HG02970 (cell line): ENCODE data around the gene SORCS2.

Source experiments
- ATAC-seq: cut with Tn5 transposase; IDR thresholded peaks from one replicate; pipeline ENCODE4 v1.9.1; 2021; ENCODE audit warnings: mild to moderate bottlenecking, moderate library complexity, moderate number of reproducible peaks; ENCODE audit not compliant: unreplicated experiment, low FRiP score

SORCS2 gene

GRCh38 chr4:7475207-7475606 is 282.9 kb downstream of the SORCS2 start:
- ATAC-seq, result no peak

DNA sequence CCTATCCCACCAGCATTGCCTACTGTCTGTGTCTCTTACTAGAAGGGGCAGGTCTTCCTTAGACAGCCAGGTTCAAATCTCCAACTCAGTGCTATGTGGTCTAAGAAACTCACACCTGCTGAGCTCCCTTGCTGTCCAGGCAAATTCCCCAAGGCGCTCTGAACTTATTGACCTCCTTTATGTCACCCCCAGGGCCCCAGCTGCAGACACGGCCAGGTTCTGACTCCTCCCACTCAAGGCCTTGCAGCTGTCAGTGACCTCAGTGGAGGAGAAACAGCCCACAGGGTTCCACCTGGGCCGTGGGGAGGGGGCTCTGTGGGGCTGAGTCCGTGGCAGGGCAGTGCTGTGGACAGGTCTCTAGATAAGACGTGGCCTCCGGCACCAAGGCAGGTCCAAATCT is 284.5 kb downstream of the SORCS2 start:
- ATAC-seq, result no peak

DNA sequence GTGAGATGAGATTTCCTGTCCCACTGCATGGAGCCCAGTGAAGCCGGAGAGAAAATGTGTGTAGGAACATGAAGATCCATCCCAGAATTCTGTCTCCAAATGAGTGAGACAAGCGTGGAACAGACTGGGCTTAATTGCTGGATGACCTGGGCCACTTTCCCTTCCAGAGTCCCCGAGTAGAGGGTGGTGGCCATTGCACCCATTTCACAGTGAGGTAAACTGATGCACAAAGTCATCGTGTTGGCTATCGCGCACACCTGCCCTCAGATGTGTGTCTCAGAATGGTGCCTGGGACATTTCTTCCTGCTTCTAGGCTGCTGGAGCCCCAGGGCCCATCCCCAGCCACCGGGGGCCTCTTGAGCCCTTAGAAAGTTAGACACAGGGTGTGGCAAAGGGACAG is 285.4 kb downstream of the SORCS2 start:
- no peak for ATAC-seq

DNA sequence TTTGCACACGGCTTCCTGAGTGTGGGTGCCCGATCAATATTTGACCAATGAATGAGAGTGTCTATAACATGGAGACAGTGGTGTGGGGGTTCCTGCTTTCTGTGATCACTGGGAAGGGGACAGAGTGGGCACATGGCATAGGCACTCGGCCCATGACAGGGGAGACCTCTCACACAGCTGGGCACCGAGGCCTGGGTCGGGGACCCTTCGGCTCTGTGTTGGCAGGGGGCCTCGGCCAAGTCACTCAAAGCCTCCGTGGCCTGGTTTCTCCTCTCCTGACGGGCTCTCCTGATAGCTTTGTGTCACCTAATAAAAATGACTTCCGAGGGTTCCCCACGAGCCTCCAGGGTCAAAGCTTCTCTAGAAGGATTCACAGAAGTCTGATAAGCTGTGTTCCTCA is 286.3 kb downstream of the SORCS2 start:
- ATAC-seq, result no peak

DNA sequence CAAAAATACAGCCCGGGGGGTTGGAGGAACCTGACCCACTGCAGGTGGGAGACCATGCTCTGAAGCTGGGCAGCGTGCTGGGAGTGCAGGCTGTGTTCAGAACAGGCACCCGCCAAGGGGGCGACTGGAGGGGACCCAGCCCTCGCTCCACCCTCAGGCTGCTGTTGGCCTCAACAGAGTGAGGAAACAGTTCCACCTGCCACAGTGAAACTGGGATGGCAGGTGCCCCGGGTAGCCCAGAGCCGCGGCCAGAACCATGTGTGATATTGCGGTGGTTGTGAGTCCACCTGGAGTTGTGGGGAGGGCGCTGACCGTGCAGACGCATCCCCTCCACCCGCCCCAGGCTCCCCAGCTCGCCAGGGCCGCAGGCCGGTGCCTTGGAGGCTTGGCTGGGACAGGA is 288.1 kb downstream of the SORCS2 start:
- no peak for ATAC-seq

- no peak for ATAC-seq
Observed at GRCh38 chr4:7481227-7481626, 288.9 kb downstream of the SORCS2 start.

GRCh38 chr4:7485096-7485495 is 292.8 kb downstream of the SORCS2 start:
- ATAC-seq, result no peak

- ATAC-seq, result no peak
Observed at GRCh38 chr4:7486101-7486500, 293.8 kb downstream of the SORCS2 start.

DNA sequence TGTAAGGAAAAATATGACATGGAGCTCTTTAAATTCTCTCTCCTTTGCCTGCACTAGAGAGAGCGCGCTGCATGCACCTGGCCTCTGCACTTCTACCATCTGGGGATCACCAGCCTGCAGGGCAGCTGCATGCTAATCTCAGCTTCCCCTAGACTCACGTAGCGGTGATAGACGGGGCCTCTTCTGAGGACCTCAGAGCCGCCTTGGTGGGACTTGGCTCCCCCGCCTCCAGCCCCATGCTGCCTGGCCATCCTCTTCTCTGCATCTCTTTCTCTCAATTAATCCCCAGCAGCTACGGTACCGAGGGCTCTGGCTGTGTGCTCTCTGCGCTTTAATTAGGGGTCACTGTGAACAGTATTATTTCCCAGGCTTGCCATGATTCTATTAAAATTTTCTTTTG is 295.2 kb downstream of the SORCS2 start:
- no peak for ATAC-seq

GRCh38 chr4:7487998-7488671 is 295.8 kb downstream of the SORCS2 start:
- no peak for ATAC-seq

GRCh38 chr4:7491915-7492314 is 299.6 kb downstream of the SORCS2 start:
- no peak for ATAC-seq

DNA sequence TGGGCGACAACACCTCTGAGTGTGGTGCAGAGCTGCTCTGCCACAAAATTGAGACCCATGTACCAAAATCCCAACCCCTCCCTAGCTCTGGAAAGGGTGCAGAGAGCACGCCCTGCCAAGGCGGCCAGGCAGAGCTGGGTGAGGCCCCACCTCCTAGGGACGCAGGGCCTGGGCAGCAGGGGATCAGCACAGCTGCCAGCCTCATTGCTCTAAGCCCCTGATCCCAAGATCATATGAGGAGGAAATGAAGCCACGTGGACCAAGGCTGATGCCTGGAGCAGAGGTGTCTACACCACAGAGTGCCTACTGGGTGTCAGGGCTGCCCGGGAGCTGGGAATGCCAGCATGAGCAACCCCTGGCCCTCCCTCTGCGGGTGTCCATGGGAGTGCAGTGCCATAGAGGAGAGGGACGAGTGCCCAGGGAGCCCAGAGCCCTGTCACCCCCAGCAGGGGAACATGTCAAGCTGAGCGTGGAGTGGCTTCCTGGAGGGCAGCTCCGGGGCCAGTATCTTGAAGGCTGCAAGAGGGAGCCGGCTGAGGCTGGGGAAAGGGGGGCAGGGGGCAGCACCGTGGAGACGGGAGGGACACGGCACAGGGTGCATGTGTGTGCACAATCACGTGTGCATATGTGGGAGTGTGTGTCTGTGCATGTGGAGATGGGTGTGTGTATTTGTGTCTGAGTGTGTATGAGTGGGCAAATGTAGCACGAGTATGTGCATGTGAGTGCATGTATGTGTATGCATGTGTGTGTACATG is 306.3 kb downstream of the SORCS2 start:
- ATAC-seq, result no peak

DNA sequence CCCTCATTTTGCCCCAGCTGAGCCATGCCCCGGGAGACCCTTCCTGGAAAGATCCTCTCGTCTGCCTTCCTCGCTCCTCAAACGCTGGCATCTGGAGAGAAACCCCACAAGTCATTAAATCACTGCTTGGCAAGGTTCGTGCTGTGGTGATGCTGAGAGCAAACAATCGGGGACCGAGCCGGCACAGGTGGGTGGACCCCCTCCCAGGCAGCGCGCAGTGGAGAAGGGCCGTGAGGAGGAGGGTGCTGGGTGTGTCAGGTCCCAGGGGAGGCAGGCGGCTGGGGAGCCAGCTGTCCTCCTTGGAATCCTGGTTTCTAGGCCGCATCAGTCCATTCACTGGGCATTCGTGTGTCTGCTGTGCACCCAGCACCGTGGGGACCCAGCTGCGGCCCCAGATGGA is 307.3 kb downstream of the SORCS2 start:
- no peak for ATAC-seq

DNA sequence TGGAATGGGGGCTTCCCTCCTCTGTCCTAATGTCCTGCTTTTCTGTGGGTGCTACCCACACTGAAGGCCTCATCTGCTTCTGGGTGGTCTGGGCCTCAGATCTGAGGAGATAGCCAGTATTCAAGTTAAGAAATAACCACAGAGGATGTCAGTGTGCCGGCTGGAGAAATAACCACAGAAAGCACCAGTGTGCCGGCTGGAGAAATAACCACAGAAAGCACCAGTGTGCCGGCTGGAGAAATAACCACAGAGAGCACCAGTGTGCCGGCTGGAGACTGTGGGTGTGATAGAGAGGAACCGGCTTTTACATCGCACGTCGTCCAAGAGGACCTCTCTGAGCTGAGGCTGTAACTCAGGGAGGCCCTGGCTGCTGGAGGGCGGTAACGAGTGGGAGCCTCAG is 308.1 kb downstream of the SORCS2 start:
- ATAC-seq, result no peak

GRCh38 chr4:7501314-7501713 is 309.0 kb downstream of the SORCS2 start:
- ATAC-seq, result no peak

- no peak for ATAC-seq
Observed at GRCh38 chr4:7501873-7502272, 309.5 kb downstream of the SORCS2 start.

- ATAC-seq, result no peak
Observed at GRCh38 chr4:7503559-7504249, 311.4 kb downstream of the SORCS2 start.

- ATAC-seq, result no peak
Observed at GRCh38 chr4:7505116-7505900, 313.0 kb downstream of the SORCS2 start.

DNA sequence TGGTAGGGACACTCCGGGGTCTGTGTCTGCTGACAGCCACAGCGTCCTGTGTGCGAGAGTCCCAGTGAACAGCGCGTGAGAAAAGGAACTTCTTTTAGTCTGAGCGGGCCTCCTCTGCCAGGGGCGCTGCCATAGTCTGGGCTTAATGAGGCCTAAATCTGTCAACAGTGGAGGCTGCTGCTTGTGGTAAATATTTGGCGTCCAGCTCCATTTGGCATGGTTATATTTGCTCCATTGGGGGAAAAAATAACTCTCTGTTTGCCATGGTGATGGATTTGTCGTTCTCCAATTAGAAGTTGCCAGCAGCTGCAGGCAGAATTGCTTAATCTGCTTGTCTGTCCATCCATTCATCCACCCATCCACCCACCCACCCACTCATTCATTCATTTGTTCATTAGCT is 313.8 kb downstream of the SORCS2 start:
- ATAC-seq, result no peak

DNA sequence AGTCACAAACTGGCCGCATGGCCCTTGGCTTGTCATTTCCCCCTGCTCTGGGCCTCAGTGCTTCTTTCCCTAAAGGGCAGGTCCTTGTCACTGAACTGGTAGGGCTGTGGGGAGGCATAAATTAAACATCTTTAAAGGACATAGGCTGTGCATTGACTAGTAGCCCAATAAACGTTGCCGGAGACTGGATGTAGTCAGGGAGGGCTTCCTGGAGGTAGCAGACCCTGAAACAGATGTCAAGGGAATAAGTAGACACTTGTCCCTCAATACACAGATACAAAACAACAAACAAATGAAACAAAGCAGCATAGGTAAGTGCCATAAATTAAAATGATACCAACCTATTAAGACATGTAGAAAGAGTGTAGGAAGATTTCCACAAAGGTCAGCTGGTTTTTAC is 314.2 kb downstream of the SORCS2 start:
- no peak for ATAC-seq

GRCh38 chr4:7507381-7507780 is 315.0 kb downstream of the SORCS2 start:
- no peak for ATAC-seq
